ENCODE data around the gene CAPN15.

DNA sequence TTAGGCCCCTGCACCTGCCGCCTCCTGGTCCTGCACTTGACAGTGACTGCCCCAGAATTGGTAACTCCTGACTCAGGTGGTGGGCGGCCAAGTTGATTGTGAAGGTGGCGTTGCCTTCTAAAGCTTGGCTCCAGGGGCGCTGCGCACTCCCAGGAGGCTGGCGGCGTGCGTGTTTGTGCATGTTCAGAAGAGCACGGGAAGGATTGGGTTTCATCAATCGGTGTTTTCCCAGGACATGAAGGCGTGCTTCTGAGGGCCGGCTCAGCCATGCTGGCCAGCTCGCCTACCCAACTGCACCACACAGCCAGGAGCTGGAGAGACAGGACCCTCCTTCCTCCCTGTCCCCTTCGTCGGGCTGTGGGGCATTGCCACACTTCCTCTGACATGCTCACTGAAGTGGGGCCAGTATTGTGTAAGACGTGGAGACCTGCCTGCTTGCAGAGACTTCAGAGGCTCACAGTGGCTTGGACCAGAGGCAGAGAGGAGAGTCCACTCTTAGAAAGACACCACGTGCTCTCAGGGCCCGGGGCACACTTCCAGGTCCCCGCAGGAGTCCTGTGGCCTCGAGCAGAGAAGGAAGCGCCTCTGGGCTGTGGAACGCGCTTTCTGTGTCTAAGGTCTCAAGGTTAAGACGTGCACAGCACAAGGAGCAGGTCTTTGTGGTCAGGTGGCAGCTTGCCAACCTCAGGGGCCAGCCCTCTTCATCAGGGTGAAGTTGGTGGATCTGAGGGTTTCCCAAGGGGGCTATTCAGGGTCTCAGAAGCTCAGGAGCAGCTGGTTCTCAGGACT lies 65.2 kb downstream of the CAPN15 start:
- TF ChIP-seq, protein P1, sequence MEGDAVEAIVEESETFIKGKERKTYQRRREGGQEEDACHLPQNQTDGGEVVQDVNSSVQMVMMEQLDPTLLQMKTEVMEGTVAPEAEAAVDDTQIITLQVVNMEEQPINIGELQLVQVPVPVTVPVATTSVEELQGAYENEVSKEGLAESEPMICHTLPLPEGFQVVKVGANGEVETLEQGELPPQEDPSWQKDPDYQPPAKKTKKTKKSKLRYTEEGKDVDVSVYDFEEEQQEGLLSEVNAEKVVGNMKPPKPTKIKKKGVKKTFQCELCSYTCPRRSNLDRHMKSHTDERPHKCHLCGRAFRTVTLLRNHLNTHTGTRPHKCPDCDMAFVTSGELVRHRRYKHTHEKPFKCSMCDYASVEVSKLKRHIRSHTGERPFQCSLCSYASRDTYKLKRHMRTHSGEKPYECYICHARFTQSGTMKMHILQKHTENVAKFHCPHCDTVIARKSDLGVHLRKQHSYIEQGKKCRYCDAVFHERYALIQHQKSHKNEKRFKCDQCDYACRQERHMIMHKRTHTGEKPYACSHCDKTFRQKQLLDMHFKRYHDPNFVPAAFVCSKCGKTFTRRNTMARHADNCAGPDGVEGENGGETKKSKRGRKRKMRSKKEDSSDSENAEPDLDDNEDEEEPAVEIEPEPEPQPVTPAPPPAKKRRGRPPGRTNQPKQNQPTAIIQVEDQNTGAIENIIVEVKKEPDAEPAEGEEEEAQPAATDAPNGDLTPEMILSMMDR (IDR thresholded peaks at IDR 0.05), result peak in 3 of 4 donors; percentile 19 to 26 (median 23)
- peak; percentile 26 for TF ChIP-seq POLR2A (IDR thresholded peaks at IDR 0.05)

Data from right lobe of liver (tissue), 4 donors.